Lung microvascular endothelial cell (primary cell): ENCODE data around the gene SPDL1. TPM values are rescaled to one million over a fixed set of nuclear protein-coding genes. Genes with fewer than 3 reads are reported as not detected.

Experiments
- total RNA-seq: library from RNA; depleted of rRNA; stranded (reverse); fragments of >200 nt; gene quantifications from 2 replicates; pipeline ENCODE4 v1.2.1, GENCODE V29; 2014

Gene SPDL1
- total RNA-seq, 1 donor from 2014 or later: 5.2 TPM

Other genes starting within 250 kb of the SPDL1 start
- gene DOCK2, start 53.5 kb downstream of the SPDL1 start, total RNA-seq: 0.20 and 0.44 TPM in 2 replicates